GM12878 (cell line): Measurements from ENCODE around the gene ARL10. TPM values are rescaled to one million over a fixed set of nuclear protein-coding genes. Genes with fewer than 3 reads are reported as not detected.

Experiments
- ATAC-seq: fragments of 200-7000 bp; cut with Tn5 transposase; 3 replicates; pipeline ENCODE4 v1.9.1; 2020; ENCODE audit warnings: mild to moderate bottlenecking, moderate library complexity
- BruUV-seq: library from RNA; stranded (reverse); fragments of 400-500 nt; replicated peaks from 2 replicates; lab custom pipeline; 2021; lab: Mats Ljungman, UMichigan
- CTCF ChIA-PET: fragments of 300-600 bp; sonication (Branson Sonifier 250); formaldehyde crosslinking; extraction: SDS; loops from one replicate; lab custom pipeline; 2021; ENCODE audit warnings: inconsistent platforms; lab: Yijun Ruan, JAX
- POLR2A ChIA-PET: fragments of 350-600 bp; formaldehyde crosslinking; extraction: SDS; loops from one replicate; lab custom pipeline; 2021; ENCODE audit warnings: inconsistent platforms; lab: Charles Lee
- RAD21 ChIA-PET: fragments of 300-600 bp; sonication (Branson Sonifier 250); formaldehyde crosslinking; loops from one replicate; lab custom pipeline; 2023; ENCODE audit warnings: antibody characterized with exemption; ENCODE audit not compliant: unreplicated experiment; lab: Charles Lee
- SMC1A ChIA-PET: fragments of 300-600 bp; sonication (Branson Sonifier 250); formaldehyde crosslinking; loops from one replicate; lab custom pipeline; 2023; ENCODE audit not compliant: unreplicated experiment, uncharacterized antibody; lab: Charles Lee
- DNase-seq: peaks from one replicate; pipeline ENCODE4 v3.0.0-alpha.2; 2011; ENCODE audit warnings: low read depth, low spot score
- FAIRE-seq: peaks from 3 replicates; lab custom pipeline; 2011; peaks lifted over from hg19 to GRCh38; lab: Jason Lieb, UNC
- H2AFZ ChIP-seq: 2 replicates; pipeline ENCODE4 v1.6.0; 2011; ENCODE audit warnings: low read depth, low read length, control low read depth; ENCODE audit not compliant: control insufficient read depth
- H3K27ac ChIP-seq: 2 replicates; pipeline ENCODE4 v1.5.1; 2011; ENCODE audit warnings: control low read depth; ENCODE audit not compliant: control insufficient read depth, insufficient read depth
- H3K27me3 ChIP-seq, 2 experiments: replicated peaks in 1 of 2; 2 replicates each; pipeline versions ENCODE4 v1.6.0 to v1.6.1; 2011; ENCODE audit warnings: low read length in 1 of 2; ENCODE audit not compliant: control insufficient read depth in 2 of 2, insufficient read depth in 2 of 2
- H3K36me3 ChIP-seq, 2 experiments: 2 replicates each; pipeline ENCODE4 v1.5.1; 2011; ENCODE audit warnings: low read length in 1 of 2; ENCODE audit not compliant: control insufficient read depth in 2 of 2, insufficient read depth in 2 of 2
- H3K4me1 ChIP-seq: 2 replicates; pipeline ENCODE4 v1.6.1; 2011; ENCODE audit warnings: mild to moderate bottlenecking, low read length, moderate library complexity, mixed read lengths; ENCODE audit not compliant: control insufficient read depth, insufficient read depth
- H3K4me2 ChIP-seq: 2 replicates; pipeline ENCODE4 v1.6.0; 2011; ENCODE audit warnings: control low read depth; ENCODE audit not compliant: control insufficient read depth, insufficient read depth
- H3K4me3 ChIP-seq: fragments of 200-600 bp; sonication (generic); 2 replicates; pipeline ENCODE4 v1.5.1; 2016
- H3K79me2 ChIP-seq: 2 replicates; pipeline ENCODE4 v1.6.0; 2011; ENCODE audit warnings: low read length; ENCODE audit not compliant: control insufficient read depth, insufficient read depth
- H3K9ac ChIP-seq: 2 replicates; pipeline ENCODE4 v1.8.0; 2011; ENCODE audit warnings: low read length, control low read depth, mixed read lengths; ENCODE audit not compliant: control insufficient read depth, insufficient read depth
- H3K9me3 ChIP-seq: replicated peaks from 3 replicates; pipeline ENCODE4 v1.5.1; 2011; ENCODE audit warnings: mild to moderate bottlenecking, low read length; ENCODE audit not compliant: control insufficient read depth, insufficient read depth
- H4K20me1 ChIP-seq: 2 replicates; pipeline ENCODE4 v1.6.0; 2011; ENCODE audit not compliant: control insufficient read depth, insufficient read depth
- EZH2 ChIP-seq: IDR thresholded peaks from 2 replicates; pipeline ENCODE4 v1.6.1; 2012; ENCODE audit warnings: low read depth, mild to moderate bottlenecking, control low read depth, inconsistent platforms, low read length, borderline replicate concordance; ENCODE audit not compliant: control insufficient read depth
- FOS ChIP-seq: IDR thresholded peaks from 3 replicates; pipeline ENCODE4 v1.6.1; 2011; ENCODE audit warnings: borderline replicate concordance; ENCODE audit not compliant: insufficient read length; ENCODE audit errors: extremely low read depth
- HDAC2 ChIP-seq: fragments of 200-600 bp; sonication (generic); IDR thresholded peaks from 2 replicates; pipeline ENCODE4 v1.6.1; 2017
- IRF4 ChIP-seq: IDR thresholded peaks from 2 replicates; pipeline ENCODE4 v1.6.1; 2011; ENCODE audit warnings: low read depth, low read length
- KLF5 ChIP-seq: fragments of 450-650 bp; IDR thresholded peaks from 2 replicates; pipeline ENCODE4 v1.6.1; 2014; ENCODE audit warnings: mild to moderate bottlenecking; ENCODE audit not compliant: partially characterized antibody
- MEF2A ChIP-seq: IDR thresholded peaks from 2 replicates; pipeline ENCODE4 v1.6.1; 2011; ENCODE audit warnings: low read depth, mild to moderate bottlenecking, low read length, moderate library complexity; ENCODE audit not compliant: insufficient read depth
- MLLT1 ChIP-seq: fragments of 450-650 bp; IDR thresholded peaks from 2 replicates; pipeline ENCODE4 v1.6.1; 2016; ENCODE audit warnings: mild to moderate bottlenecking
- MTA2 ChIP-seq: fragments of 450-650 bp; IDR thresholded peaks from 2 replicates; pipeline ENCODE4 v1.6.1; 2016; ENCODE audit warnings: low read depth, mild to moderate bottlenecking, moderate library complexity
- RELA ChIP-seq: fragments of 450-650 bp; IDR thresholded peaks from 2 replicates; pipeline ENCODE4 v1.8.0; 2014; ENCODE audit warnings: borderline replicate concordance; ENCODE audit not compliant: partially characterized antibody
- SP1 ChIP-seq: IDR thresholded peaks from one replicate; pipeline ENCODE4 v1.6.1; 2011; ENCODE audit warnings: low read depth, low read length
- ZBED1 ChIP-seq: IDR thresholded peaks from 2 replicates; pipeline ENCODE4 v1.6.1; 2016; ENCODE audit warnings: borderline replicate concordance
- ZBTB11 ChIP-seq: fragments of 450-650 bp; formaldehyde crosslinking; IDR thresholded peaks from 2 replicates; pipeline ENCODE4 v1.5.0; 2022; ENCODE audit warnings: mild to moderate bottlenecking, missing genetic modification characterization
- WGBS: methylation state at CpG from one replicate; pipeline ENCODE4 v1.1.6; 2016; ENCODE audit warnings: low lambda C conversion rate; ENCODE audit not compliant: insufficient replicate concordance, insufficient coverage; ENCODE audit errors: missing lambda C conversion rate; 5-methylcytosine and 5-hydroxymethylcytosine counted together
- in situ Hi-C: fragments of 300-500 bp; cut with MboI; formaldehyde crosslinking; loops from 9 replicates; pipeline ENCODE4 v1.14.3; 2018; ENCODE audit warnings: mixed read lengths
- intact Hi-C: fragments of 100-400 bp; cut with micrococcal nuclease; formaldehyde crosslinking; loops from one replicate; pipeline ENCODE4 v1.14.2; 2022; ENCODE audit not compliant: unreplicated experiment
- polyA plus RNA-seq, 11 experiments: library from polyadenylated mRNA; depleted of rRNA in 4 of 11; unstranded in 6 of 11; stranded (reverse) in 5 of 11; fragments of >200 nt; fragmentation: Nextera tagmentation in 4 of 11; fragmentation: Illumina TruSeq in 1 of 11; extraction: Ambion mirVana in 4 of 11; extraction: Trizol in 1 of 11; gene quantifications; 1 replicate in 1 of 11; 2 replicates in 10 of 11; pipeline versions ENCODE4 v1.2.1 to v1.2.3, GENCODE V29; 2011 to 2016; ENCODE audit warnings: inconsistent platforms in 2 of 11, missing spikeins in 2 of 11, low read depth in 1 of 11
- total RNA-seq, 4 experiments: library from RNA; depleted of rRNA in 3 of 4; stranded (reverse); fragments of >200 nt in 3 of 4; fragmentation: Illumina TruSeq in 1 of 4; extraction: Trizol in 1 of 4; gene quantifications; 2 replicates each; pipeline versions ENCODE4 v1.2.1 to v1.2.3, GENCODE V29; 2013 to 2021

Gene ARL10
- total and polyA plus RNA-seq, 10 of the 15 experiments (the other 5 are each of a cell fraction or from before 2014, with no cell fraction given): 0.44 to 6.4 (median 2.4) TPM

- no TSS peak for BruUV-seq
These were observed 43.3 kb downstream of the ARL10 start for GRCh38 chr5:176408590-176408989.

GRCh38 chr5:176409765-176410164 lies 44.5 kb downstream of the ARL10 start:
- FAIRE-seq (no peak), DNase-seq (no peak), ATAC-seq (no peak)
- H3K27me3 ChIP-seq: no peaks in the 10 kb centered on the region
- H3K79me2 ChIP-seq: no peaks in the 10 kb centered on the region
- ChIA-PET RAD21 (no interaction called here), CTCF (interaction anchor here (1.0 to 1.1 kb wide), 2 partner anchors 18 to 248 kb away, joined by 3 read pairs; no protein-coding TSS in a partner anchor), POLR2A (interaction anchor here (0.6 kb wide), 1 partner anchor 44 kb away, joined by 3 read pairs; no protein-coding TSS in a partner anchor), SMC1A (no interaction called here)
- in situ Hi-C loops: no loop called here
- H3K4me1 ChIP-seq: peaks cover 3% of the 10 kb centered on the region; the same call in 1 of the 2 replicates
- no peaks in the 10 kb centered on the region for H3K9me3 ChIP-seq
- no TSS peak for BruUV-seq
- no peaks in the 10 kb centered on the region for H4K20me1 ChIP-seq
- H3K36me3 ChIP-seq: no peaks in the 10 kb centered on the region; a peak in 1 of 4 replicates
- no peak overlapping the region for H3K4me3 ChIP-seq
- no peak overlapping the region for H2AFZ ChIP-seq
- no peak overlapping the region for H3K4me2 ChIP-seq
- intact Hi-C loops: loop anchor here (10.0 kb wide), 2 partner anchors 235 to 675 kb away; partner anchors contain the start of gene TSPAN17
- 97% methylated on average over 4 of the region's 4 CpGs for WGBS
- no peak overlapping the region for H3K27ac ChIP-seq
- H3K9ac ChIP-seq: no peak overlapping the region
- TF ChIP-seq FOS (no peak), RELA (no peak), SP1 (no peak), HDAC2 (no peak), KLF5 (no peak), IRF4 (no peak), MEF2A (no peak), ZBED1 (no peak), ZBTB11 (no peak)

More at GRCh38 chr5:176408590-176408989, 43.3 kb downstream of the ARL10 start:
- Histone ChIP-seq H3K9me3 (no peaks in the 10 kb centered on the region), H2AFZ (no peak overlapping the region), H3K4me2 (no peak overlapping the region), H3K27me3 (no peaks in the 10 kb centered on the region), H3K4me3 (no peak overlapping the region), H3K9ac (no peak overlapping the region), H3K79me2 (no peaks in the 10 kb centered on the region), H3K27ac (no peak overlapping the region), H3K36me3 (no peaks in the 10 kb centered on the region; a peak in 1 of 4 replicates), H3K4me1 (no peaks in the 10 kb centered on the region), H4K20me1 (no peaks in the 10 kb centered on the region)
- FAIRE-seq (no peak), DNase-seq (no peak), ATAC-seq (no peak)
- SMC1A ChIA-PET: no interaction called here
- RAD21 ChIA-PET: no interaction called here
- intact Hi-C loops: no loop called here
- POLR2A ChIA-PET: interaction anchor here (0.6 kb wide), 2 partner anchors 9 to 240 kb away, joined by 5 to 7 read pairs; no protein-coding TSS in a partner anchor
- CTCF ChIA-PET: no interaction called here
- 80% methylated on average over 5 of the region's 5 CpGs for WGBS
- in situ Hi-C loops: no loop called here
- TF ChIP-seq MTA2 (no peak), EZH2 (no peak), HDAC2 (no peak), MLLT1 (no peak)
